GM19099 (cell line): ENCODE measurements around the gene ADAMTS2.

Source experiments
- POLR2A ChIP-seq: IDR thresholded peaks from 3 replicates; pipeline ENCODE4 v1.6.1; 2011; ENCODE audit warnings: low read depth; ENCODE audit not compliant: insufficient read length; ENCODE audit errors: extremely low read depth

Gene ADAMTS2

DNA sequence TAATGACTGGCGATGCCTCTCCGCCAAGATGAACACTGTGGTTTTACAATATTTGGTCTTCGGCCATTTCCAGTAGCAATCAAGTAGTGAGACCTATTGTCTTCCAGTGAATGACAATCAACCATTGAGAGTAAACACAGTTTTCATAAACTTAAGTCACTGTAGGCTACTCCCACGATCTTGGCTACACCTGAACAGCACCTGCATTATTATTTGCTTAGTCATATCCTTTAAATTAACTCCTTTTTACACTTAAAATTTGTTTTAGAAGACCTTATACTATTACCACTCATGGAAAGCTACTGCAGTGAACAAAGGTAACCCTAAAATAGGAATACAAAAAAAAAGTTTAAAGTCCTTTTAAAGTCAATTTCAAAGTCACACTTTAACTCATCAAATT is 226.9 kb downstream of the ADAMTS2 start:
- TF ChIP-seq POLR2A: no peak

DNA sequence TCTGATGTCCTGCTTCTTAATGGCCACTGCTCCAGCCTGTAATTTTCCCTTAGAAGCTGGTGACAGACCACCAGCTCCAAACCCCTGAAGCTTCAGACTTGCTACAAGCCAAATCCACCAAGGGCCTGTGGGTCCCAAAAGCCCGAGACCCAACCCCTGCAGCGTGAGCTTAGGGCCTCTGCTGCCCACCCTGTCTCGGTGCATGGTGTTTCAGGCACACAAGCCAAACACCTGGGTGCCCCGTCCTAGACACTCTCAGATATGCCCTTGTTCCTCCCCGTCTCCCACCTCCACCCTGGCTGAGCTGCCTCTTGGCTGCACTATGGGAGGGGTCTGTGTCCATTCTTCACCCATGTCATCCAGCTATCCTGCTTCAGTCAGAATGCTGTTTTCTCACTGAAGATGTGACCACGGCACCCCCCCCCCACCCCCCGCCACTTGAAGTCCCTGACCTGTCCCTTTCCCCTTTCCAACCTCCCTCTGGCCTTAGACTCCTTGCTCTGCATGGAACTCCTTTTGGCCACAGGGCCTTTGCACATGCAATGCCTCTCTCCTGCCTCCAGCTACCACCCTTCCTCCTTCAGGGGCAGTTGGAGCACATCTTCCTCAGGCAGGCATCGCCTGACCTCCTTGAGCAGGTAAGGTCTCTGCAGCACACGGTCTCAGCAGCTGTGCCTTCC is 229.3 kb downstream of the ADAMTS2 start:
- no peak for TF ChIP-seq POLR2A

DNA sequence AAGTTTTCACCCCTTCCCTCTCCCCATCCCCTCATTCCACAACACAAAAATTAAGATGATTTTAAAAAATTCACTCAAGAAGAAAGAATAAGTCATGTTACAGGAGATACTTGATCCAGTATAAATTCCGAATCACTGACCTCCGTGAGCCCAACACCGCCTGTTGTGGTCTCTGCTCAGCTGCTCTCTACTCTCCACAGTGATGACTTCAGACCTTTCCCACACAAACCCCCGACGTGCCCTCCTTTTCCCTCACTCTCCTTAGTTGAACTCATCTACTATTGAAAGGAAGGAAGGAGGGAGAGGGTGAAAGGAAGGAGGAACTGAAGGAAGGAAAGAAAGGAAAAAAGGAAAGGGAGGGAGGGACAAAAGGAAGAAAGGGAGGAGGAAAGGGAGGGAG is 230.0 kb downstream of the ADAMTS2 start:
- TF ChIP-seq POLR2A: no peak

DNA sequence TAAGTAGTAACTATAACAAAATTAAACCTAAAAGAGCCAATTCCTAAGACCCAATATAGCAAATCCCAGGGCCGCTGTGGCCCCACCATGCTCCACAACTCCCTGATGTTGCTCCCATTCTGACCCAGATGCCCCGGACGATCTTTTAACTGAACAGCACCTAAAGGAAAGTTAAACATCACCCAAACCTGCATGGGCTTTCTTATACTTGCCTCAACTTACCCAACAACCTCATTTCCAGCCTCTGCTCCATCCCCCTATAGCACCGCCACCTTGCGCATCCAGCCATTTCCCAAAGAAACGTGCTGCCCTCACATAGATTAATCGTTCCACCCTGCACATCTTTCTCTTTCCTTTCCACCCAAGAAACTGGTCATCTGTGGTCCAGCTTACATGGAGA is 230.5 kb downstream of the ADAMTS2 start:
- no peak for TF ChIP-seq POLR2A

DNA sequence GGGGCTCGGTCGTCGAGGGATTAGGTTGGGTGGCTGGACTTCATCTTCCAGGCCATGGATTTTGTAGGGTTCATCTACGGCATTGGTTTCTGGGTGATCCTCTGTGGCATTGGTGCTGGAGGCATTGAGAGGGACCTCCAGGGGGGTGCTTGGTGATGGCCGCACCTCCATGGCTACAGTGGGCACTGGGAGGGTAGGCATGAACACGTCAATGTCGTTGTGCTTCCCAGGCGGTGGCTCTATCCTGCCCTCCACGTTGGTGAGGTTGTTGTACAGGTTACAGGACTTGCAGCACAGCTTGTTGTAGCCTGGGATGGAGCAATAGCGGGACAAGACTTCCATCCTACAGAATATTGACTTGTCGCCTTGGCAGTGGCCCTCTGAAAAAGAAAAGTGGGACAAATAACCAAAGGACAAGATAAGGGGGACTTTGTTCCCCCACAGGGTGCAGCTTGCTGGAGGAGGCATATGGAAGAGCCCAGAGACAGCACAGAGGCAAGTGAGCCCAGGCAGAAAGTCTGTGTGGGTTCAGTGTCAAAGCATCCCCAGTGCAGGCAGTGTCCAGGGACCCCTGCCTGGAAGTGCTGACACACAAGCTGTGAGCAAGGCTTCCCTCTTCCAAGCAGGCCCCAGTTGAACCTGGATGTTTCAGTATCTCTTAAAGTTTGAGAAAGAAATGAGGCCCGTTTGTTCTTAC is 231.2 kb downstream of the ADAMTS2 start:
- no peak for TF ChIP-seq POLR2A

DNA sequence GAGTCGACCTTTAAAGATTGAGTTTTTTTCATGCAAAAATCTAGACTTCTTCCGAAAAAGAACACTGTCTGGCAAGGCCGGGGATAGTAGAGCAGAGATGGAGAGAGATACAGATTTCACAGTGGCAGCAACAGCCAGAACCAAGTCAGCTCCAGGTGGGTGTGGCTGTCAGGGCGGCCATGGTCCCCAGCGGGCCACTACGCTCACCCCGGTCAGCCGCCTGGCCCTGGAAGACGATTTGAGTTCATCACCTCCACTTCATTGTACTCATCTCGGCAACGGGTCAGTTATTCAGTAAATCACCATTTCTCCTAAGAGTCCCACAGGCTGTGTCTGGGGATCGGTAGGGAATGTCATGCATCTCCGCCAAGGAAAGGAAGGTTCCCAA is 232.1 kb downstream of the ADAMTS2 start:
- TF ChIP-seq POLR2A: no peak

DNA sequence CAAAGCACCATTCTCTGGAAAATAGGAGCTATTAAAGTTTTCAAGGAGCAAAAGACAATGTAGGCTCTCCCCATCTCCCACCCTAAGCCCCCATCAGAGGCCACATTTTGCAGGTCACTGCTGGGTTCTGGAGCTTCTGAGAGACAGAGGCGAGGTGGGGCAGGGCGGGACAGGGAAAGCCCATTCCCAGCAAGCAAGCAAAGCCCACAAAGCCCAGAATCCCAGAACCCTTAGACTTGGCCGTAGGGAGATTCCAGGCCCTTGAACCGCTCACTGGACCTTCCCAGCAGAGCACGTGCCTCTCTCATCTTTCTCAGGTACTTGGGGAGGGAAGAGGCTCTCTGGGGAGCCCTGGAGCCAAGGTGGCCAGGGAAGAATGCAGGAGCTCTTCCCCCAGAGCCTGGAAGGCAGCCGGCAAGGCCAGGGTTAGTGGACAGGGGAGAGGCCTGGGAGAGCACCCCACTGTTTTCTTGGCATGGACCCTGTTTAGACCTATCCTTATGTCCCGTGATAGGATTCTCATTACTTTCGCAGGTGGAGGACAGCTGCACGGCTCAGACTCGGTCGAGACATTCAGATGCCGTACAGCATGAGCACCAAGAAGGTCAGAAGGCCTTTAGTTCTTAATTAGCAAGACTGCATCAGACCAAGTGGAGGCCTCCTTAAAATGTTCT is 232.7 kb downstream of the ADAMTS2 start:
- no peak for TF ChIP-seq POLR2A

DNA sequence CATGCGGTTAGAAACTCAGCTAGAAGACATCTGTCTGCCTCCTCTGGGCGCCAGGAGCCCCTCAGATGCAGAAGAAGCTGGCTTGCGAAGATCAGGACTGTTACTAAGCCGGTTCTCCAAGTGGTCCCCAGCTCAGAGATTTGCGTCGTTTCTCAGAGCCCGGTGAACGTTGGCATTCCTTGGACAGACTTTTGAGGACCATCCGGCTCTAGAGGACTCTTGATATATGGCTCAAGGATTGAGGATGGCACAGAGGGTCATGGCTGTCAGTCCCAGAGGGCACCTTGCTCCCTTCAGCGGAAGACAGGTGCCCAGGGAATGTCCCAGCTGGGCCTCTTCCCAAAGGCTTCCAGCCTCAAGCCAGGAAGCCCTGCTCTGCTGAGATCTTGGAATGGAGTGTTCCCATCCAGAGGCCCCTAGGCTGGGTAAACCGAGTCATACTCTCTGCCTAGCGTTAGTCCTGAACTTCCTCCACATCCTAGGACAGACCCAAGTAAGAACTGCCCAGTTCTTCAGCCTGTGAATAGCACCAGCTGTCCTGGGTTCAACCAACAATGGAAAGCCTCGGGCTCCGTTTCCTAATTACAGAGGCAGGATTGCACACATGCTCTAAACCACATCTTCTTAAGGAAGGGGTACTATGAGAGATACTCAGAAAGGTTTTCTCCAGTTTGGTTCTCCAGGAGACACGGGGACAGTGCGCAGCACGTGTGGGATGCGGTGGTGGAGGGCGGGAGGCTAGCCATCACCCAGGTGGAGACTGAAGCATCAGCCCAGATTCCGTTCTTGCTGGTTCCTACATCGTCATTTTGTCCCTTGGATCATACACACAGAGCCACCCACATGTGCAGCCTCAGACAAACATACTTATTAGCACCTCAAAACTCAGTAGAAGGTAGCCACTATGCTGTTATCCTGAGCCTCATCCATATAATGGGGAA is 233.7 kb downstream of the ADAMTS2 start:
- TF ChIP-seq POLR2A: no peak

DNA sequence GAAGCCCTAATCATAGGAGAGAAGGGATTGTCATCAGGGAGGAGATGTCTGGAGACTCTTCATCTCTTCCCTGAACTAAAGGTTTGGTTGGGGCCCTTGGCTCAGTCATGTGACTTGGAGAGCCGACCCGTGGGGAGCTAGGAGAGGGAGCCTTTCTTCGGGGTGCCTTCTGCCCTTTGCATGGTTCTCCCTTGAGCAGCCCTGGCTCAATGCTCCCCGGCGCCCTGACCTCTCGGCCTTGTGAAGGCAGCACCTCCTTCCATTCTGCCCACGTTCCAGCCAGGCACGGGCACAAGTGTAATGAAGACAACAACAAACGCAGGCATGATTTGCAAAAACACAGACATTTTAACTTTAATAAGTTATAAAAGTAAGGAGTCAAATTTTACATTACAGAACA is 234.7 kb downstream of the ADAMTS2 start:
- TF ChIP-seq POLR2A: no peak

DNA sequence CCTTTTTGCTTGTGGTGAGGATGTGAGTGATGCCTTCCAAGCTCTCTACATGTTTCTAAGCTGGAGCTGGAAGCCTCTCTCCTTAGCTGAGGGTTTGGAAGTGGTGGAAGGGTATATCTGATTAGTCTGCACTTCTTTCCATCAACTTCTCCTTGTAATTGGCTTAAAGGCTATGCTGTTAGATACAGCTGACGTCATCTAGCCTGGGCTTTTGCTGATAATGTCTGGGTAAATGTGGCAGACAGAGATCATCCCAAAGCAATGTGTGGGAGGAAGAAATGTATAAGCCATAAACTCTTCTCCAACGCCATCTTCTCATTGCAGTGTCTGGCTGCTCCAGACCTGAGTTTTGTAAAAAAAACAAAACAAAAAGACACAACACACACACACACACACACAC is 255.8 kb downstream of the ADAMTS2 start:
- TF ChIP-seq POLR2A: no peak

DNA sequence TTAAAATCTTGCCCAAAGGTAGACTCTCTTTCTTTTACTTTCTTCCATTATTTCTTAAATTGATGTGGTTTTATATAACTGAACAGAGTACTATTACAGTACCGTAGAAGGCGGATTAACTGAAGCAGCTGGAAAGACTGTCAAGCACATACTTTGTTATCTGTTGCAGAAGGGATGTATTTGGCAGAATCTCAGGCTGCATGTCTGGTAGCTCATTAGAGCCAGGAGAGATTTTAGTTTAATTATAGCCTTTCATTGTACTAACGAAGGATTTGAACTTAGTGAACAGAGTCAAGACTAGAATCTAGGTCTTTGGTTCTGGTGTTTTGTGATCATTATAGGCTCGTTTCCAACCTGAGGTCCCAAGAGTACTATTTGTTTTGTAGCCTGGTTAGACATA is 264.5 kb downstream of the ADAMTS2 start:
- TF ChIP-seq POLR2A: no peak

DNA sequence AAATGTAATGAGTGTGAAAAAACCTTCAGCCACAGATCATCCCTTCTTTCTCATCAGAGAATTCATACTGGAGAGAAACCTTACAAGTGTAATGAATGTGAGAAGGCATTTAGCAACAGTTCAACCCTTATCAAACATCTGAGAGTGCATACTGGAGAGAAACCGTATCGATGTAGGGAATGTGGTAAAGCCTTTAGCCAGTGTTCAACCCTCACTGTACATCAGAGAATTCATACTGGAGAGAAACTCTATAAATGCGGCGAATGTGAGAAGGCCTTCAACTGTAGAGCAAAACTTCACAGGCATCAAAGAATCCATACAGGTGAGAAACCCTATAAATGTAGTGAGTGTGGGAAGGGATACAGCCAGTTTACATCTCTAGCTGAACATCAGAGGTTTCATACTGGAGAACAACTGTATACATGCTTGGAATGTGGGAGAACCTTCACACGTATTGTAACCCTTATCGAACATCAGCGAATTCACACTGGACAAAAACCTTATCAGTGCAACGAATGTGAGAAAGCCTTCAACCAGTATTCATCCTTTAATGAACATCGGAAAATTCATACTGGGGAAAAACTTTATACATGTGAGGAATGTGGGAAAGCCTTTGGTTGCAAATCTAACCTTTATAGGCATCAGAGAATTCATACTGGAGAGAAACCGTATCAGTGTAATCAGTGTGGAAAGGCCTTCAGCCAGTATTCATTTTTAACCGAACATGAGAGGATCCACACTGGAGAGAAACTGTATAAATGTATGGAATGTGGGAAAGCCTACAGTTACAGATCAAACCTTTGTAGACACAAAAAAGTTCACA is 265.9 kb downstream of the ADAMTS2 start:
- no peak for TF ChIP-seq POLR2A

DNA sequence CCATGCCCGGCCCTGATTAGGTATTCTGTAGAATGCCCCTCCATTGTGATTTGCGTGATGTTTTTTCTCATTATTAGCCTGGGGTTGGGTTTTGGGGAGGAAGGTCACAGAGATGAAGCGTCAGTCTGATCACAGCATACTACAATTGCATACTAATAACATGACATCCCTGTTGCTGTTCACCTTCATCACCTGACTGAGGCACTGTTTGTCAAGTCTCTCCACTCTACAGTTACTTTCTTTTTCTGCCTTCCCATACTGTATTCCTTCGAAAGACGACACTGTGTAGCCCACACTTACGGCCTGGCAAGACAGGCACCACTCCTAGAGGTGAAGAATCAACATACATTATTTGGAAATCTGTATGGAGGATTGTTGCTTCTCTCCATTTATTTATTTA is 279.6 kb downstream of the ADAMTS2 start:
- no peak for TF ChIP-seq POLR2A

DNA sequence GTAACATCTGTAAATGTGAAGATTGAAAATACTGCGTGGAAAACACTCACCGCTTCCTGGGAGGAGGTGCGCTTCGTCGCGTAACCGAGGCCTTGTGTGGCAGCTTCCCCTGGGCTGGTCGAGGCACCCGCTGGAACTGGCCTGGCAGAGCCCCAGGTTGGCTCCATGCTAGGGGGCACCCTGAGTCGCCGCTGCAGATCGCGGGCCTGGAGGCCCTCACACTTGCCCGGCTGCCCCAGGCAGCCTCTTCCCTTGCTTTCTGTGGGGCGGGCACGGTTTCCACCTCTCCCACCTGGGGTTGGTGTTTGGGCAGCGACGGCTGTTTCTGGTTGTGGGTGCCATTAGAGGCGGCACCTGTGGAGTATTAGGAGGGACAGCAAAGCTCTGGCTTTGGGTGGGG is 284.2 kb downstream of the ADAMTS2 start:
- no peak for TF ChIP-seq POLR2A
